ENCODE data around the gene ALKBH4. TPM values are rescaled to one million over a fixed set of nuclear protein-coding genes. Genes with fewer than 3 reads are reported as not detected.

Gene ALKBH4
- total RNA-seq, 5 donors from 2014 or later (not counting 1 experiment from before 2014, with no cell fraction given): 5.6 to 13.5 (median 12.2) TPM

- Mint-ChIP-seq H3K4me1 (peaks cover 65 to 79% (median 69%) of the 10 kb centered on the region in 3 donors), H3K27ac (peak overlapping the region; percentile 99 to 100), H3K27me3 (no peaks in the 10 kb centered on the region), H3K36me3 (peaks cover 22% of the 10 kb centered on the region), H3K9me3 (no peaks in the 10 kb centered on the region), H3K4me3 (peak overlapping the region in 1 of 3 donors; percentile 74)
- Histone ChIP-seq H3K9me3 (no peaks in the 10 kb centered on the region), H3K4me3 (ENCODE audit: control insufficient read depth in 1 of 2, extremely low read depth in 1 of 2, low read length in 1 of 2) (no peak overlapping the region), H3K27me3 (replicated peaks in 1 of 2; ENCODE audit: control insufficient read depth in 2 of 2, extremely low read depth in 1 of 2, insufficient read depth in 2 of 2, low read length in 1 of 2) (no peaks in the 10 kb centered on the region), H3K36me3 (ENCODE audit: control insufficient read depth in 2 of 2, extremely low read depth in 1 of 2, insufficient read depth in 1 of 2, low read length in 1 of 2) (peaks cover 0 to 16% of the 10 kb centered on the region in 2 donors), H3K27ac (ENCODE audit: low read length) (peak overlapping the region; percentile 84), H3K4me1 (ENCODE audit: control insufficient read depth in 1 of 2, extremely low read depth in 1 of 2, insufficient read depth in 2 of 2, low read length in 2 of 2) (peaks cover 35 to 68% of the 10 kb centered on the region in 2 experiments)
- no peak for ATAC-seq (replicated peaks in 1 of 4)
- ChIA-PET POLR2A (no interaction called here), CTCF (interaction anchor here in 1 of 2 donors (1.3 kb wide), 1 partner anchor 31 kb away, joined by 3 read pairs; no protein-coding TSS in a partner anchor)
- no peak for DNase-seq
- 100% methylated on average over 2 of the region's 5 CpGs for WGBS (ENCODE audit: insufficient coverage)
Measured at GRCh38 chr7:102418592-102418991, 46.1 kb downstream of the ALKBH4 start.

GRCh38 chr7:102417105-102417504 is 47.6 kb downstream of the ALKBH4 start:
- Histone ChIP-seq H3K4me1 (ENCODE audit: control insufficient read depth in 1 of 2, extremely low read depth in 1 of 2, insufficient read depth in 2 of 2, low read length in 2 of 2) (peaks cover 35 to 77% of the 10 kb centered on the region in 2 experiments), H3K36me3 (ENCODE audit: control insufficient read depth in 2 of 2, extremely low read depth in 1 of 2, insufficient read depth in 1 of 2, low read length in 1 of 2) (peaks cover 0 to 20% of the 10 kb centered on the region in 2 donors), H3K27me3 (replicated peaks in 1 of 2; ENCODE audit: control insufficient read depth in 2 of 2, extremely low read depth in 1 of 2, insufficient read depth in 2 of 2, low read length in 1 of 2) (no peaks in the 10 kb centered on the region), H3K9me3 (no peaks in the 10 kb centered on the region), H3K4me3 (ENCODE audit: control insufficient read depth in 1 of 2, extremely low read depth in 1 of 2, low read length in 1 of 2) (no peak overlapping the region), H3K27ac (ENCODE audit: low read length) (peak overlapping the region; percentile 84)
- peak in 3 of 4 experiments; percentile 40 to 78 (median 42) for ATAC-seq (replicated peaks in 1 of 4)
- H3K27me3 Mint-ChIP-seq: no peaks in the 10 kb centered on the region
- no CpG with 5 or more reads among the region's 3 CpGs for WGBS (ENCODE audit: insufficient coverage)
- H3K4me1 Mint-ChIP-seq: peaks cover 69 to 83% (median 73%) of the 10 kb centered on the region in 3 donors
- ChIA-PET POLR2A (interaction anchor here (0.6 to 1.6 kb wide), 5 partner anchors 8 to 1739 kb away, joined by 3 to 8 read pairs (median 7); no protein-coding TSS in a partner anchor), CTCF (interaction anchor here (0.6 to 1.1 kb wide), 6 partner anchors 9 to 606 kb away, joined by 3 to 16 read pairs (median 4); no protein-coding TSS in a partner anchor)
- DNase-seq: peak in 18 of 35 experiments; percentile 19 to 63 (median 38)
- peak overlapping the region; percentile 99 to 100 for H3K27ac Mint-ChIP-seq
- peak overlapping the region; percentile 1 to 74 (median 52) for H3K4me3 Mint-ChIP-seq
- H3K9me3 Mint-ChIP-seq: no peaks in the 10 kb centered on the region
- peaks cover 22% of the 10 kb centered on the region for H3K36me3 Mint-ChIP-seq

- WGBS (ENCODE audit: insufficient coverage): 96% methylated on average over 4 of the region's 6 CpGs
- peaks cover 66 to 79% (median 70%) of the 10 kb centered on the region in 3 donors for H3K4me1 Mint-ChIP-seq
- peak overlapping the region; percentile 84 for H3K27ac ChIP-seq (ENCODE audit: low read length)
- H3K27me3 Mint-ChIP-seq: no peaks in the 10 kb centered on the region
- H3K27me3 ChIP-seq (replicated peaks in 1 of 2; ENCODE audit: control insufficient read depth in 2 of 2, extremely low read depth in 1 of 2, insufficient read depth in 2 of 2, low read length in 1 of 2): no peaks in the 10 kb centered on the region
- ChIA-PET POLR2A (interaction anchor here (0.9 to 2.0 kb wide), 4 partner anchors 9 to 22 kb away, joined by 3 to 7 read pairs (median 4); no protein-coding TSS in a partner anchor), CTCF (interaction anchor here in 1 of 2 donors (1.0 to 2.2 kb wide), 3 partner anchors 9 to 36 kb away, joined by 4 to 19 read pairs (median 8); no protein-coding TSS in a partner anchor)
- DNase-seq (peak in 1 of 35 experiments; percentile 39), ATAC-seq (replicated peaks in 1 of 4) (no peak)
- peak overlapping the region; percentile 99 to 100 for H3K27ac Mint-ChIP-seq
- H3K4me3 Mint-ChIP-seq: peak overlapping the region; percentile 71 to 77 (median 74)
- no peaks in the 10 kb centered on the region for H3K9me3 ChIP-seq
- H3K4me3 ChIP-seq (ENCODE audit: control insufficient read depth in 1 of 2, extremely low read depth in 1 of 2, low read length in 1 of 2): peak overlapping the region; percentile 25 to 34
- peaks cover 28% of the 10 kb centered on the region for H3K36me3 Mint-ChIP-seq
- H3K4me1 ChIP-seq (ENCODE audit: control insufficient read depth in 1 of 2, extremely low read depth in 1 of 2, insufficient read depth in 2 of 2, low read length in 2 of 2): peaks cover 35 to 73% of the 10 kb centered on the region in 2 experiments
- peaks cover 0 to 22% of the 10 kb centered on the region in 2 donors for H3K36me3 ChIP-seq (ENCODE audit: control insufficient read depth in 2 of 2, extremely low read depth in 1 of 2, insufficient read depth in 1 of 2, low read length in 1 of 2)
- no peaks in the 10 kb centered on the region for H3K9me3 Mint-ChIP-seq
Measured at GRCh38 chr7:102416406-102416805, 48.3 kb downstream of the ALKBH4 start.

- ChIA-PET CTCF (interaction anchor here (0.6 to 2.2 kb wide), 6 partner anchors 10 to 51 kb away, joined by 3 to 19 read pairs (median 6); no protein-coding TSS in a partner anchor), POLR2A (interaction anchor here (0.9 to 2.0 kb wide), 4 partner anchors 10 to 23 kb away, joined by 3 to 7 read pairs (median 4); no protein-coding TSS in a partner anchor)
- peaks cover 0 to 23% of the 10 kb centered on the region in 2 donors for H3K36me3 ChIP-seq (ENCODE audit: control insufficient read depth in 2 of 2, extremely low read depth in 1 of 2, insufficient read depth in 1 of 2, low read length in 1 of 2)
- H3K4me1 Mint-ChIP-seq: peaks cover 59 to 73% (median 65%) of the 10 kb centered on the region in 3 donors
- H3K27ac ChIP-seq (ENCODE audit: low read length): peak overlapping the region; percentile 84
- H3K9me3 Mint-ChIP-seq: no peaks in the 10 kb centered on the region
- peak overlapping the region; percentile 99 to 100 for H3K27ac Mint-ChIP-seq
- H3K4me3 ChIP-seq (ENCODE audit: control insufficient read depth in 1 of 2, extremely low read depth in 1 of 2, low read length in 1 of 2): peak overlapping the region; percentile 25 to 34
- no peaks in the 10 kb centered on the region for H3K27me3 ChIP-seq (replicated peaks in 1 of 2; ENCODE audit: control insufficient read depth in 2 of 2, extremely low read depth in 1 of 2, insufficient read depth in 2 of 2, low read length in 1 of 2)
- DNase-seq (peak in 34 of 35 experiments; percentile 40 to 76 (median 56)), ATAC-seq (replicated peaks in 1 of 4) (peak; percentile 68 to 85 (median 80))
- peak overlapping the region; percentile 71 to 77 (median 74) for H3K4me3 Mint-ChIP-seq
- peaks cover 29% of the 10 kb centered on the region for H3K36me3 Mint-ChIP-seq
- peaks cover 34 to 66% of the 10 kb centered on the region in 2 experiments for H3K4me1 ChIP-seq (ENCODE audit: control insufficient read depth in 1 of 2, extremely low read depth in 1 of 2, insufficient read depth in 2 of 2, low read length in 2 of 2)
- no peaks in the 10 kb centered on the region for H3K9me3 ChIP-seq
- WGBS (ENCODE audit: insufficient coverage): under 1% methylated on average over 12 of the region's 12 CpGs
- H3K27me3 Mint-ChIP-seq: no peaks in the 10 kb centered on the region
Measured at GRCh38 chr7:102415685-102416225, 48.9 kb downstream of the ALKBH4 start.

- Histone ChIP-seq H3K36me3 (ENCODE audit: control insufficient read depth in 2 of 2, extremely low read depth in 1 of 2, insufficient read depth in 1 of 2, low read length in 1 of 2) (peaks cover 2 to 23% of the 10 kb centered on the region in 2 donors), H3K27me3 (replicated peaks in 1 of 2; ENCODE audit: control insufficient read depth in 2 of 2, extremely low read depth in 1 of 2, insufficient read depth in 2 of 2, low read length in 1 of 2) (no peaks in the 10 kb centered on the region), H3K4me1 (ENCODE audit: control insufficient read depth in 1 of 2, extremely low read depth in 1 of 2, insufficient read depth in 2 of 2, low read length in 2 of 2) (peaks cover 27 to 52% of the 10 kb centered on the region in 2 experiments), H3K27ac (ENCODE audit: low read length) (no peak overlapping the region), H3K9me3 (no peaks in the 10 kb centered on the region), H3K4me3 (ENCODE audit: control insufficient read depth in 1 of 2, extremely low read depth in 1 of 2, low read length in 1 of 2) (no peak overlapping the region)
- peaks cover 35% of the 10 kb centered on the region for H3K36me3 Mint-ChIP-seq
- 100% methylated on average over 2 of the region's 4 CpGs for WGBS (ENCODE audit: insufficient coverage)
- ATAC-seq (replicated peaks in 1 of 4) (no peak), DNase-seq (no peak)
- no peak overlapping the region for H3K4me3 Mint-ChIP-seq
- H3K9me3 Mint-ChIP-seq: no peaks in the 10 kb centered on the region
- CTCF ChIA-PET: interaction anchor here (0.6 to 1.0 kb wide), 4 partner anchors 22 to 1122 kb away, joined by 3 to 7 read pairs (median 4); no protein-coding TSS in a partner anchor
- no peaks in the 10 kb centered on the region for H3K27me3 Mint-ChIP-seq
- H3K27ac Mint-ChIP-seq: peak overlapping the region; percentile 52 to 73
- POLR2A ChIA-PET: no interaction called here
- H3K4me1 Mint-ChIP-seq: peaks cover 42 to 59% (median 50%) of the 10 kb centered on the region in 3 donors
Measured at GRCh38 chr7:102413611-102414010, 51.1 kb downstream of the ALKBH4 start.

GRCh38 chr7:102413091-102413490 is 51.6 kb downstream of the ALKBH4 start:
- Histone ChIP-seq H3K36me3 (ENCODE audit: control insufficient read depth in 2 of 2, extremely low read depth in 1 of 2, insufficient read depth in 1 of 2, low read length in 1 of 2) (peaks cover 6 to 24% of the 10 kb centered on the region in 2 donors), H3K9me3 (no peaks in the 10 kb centered on the region), H3K27me3 (replicated peaks in 1 of 2; ENCODE audit: control insufficient read depth in 2 of 2, extremely low read depth in 1 of 2, insufficient read depth in 2 of 2, low read length in 1 of 2) (no peaks in the 10 kb centered on the region), H3K4me1 (ENCODE audit: control insufficient read depth in 1 of 2, extremely low read depth in 1 of 2, insufficient read depth in 2 of 2, low read length in 2 of 2) (peaks cover 25 to 47% of the 10 kb centered on the region in 2 experiments), H3K4me3 (ENCODE audit: control insufficient read depth in 1 of 2, extremely low read depth in 1 of 2, low read length in 1 of 2) (no peak overlapping the region), H3K27ac (ENCODE audit: low read length) (no peak overlapping the region)
- Mint-ChIP-seq H3K27me3 (no peaks in the 10 kb centered on the region), H3K4me3 (no peak overlapping the region), H3K9me3 (no peaks in the 10 kb centered on the region), H3K36me3 (peaks cover 37% of the 10 kb centered on the region), H3K4me1 (peaks cover 37 to 58% (median 45%) of the 10 kb centered on the region in 3 donors), H3K27ac (peak overlapping the region; percentile 65 to 83)
- no CpG with 5 or more reads among the region's 5 CpGs for WGBS (ENCODE audit: insufficient coverage)
- ATAC-seq (replicated peaks in 1 of 4) (no peak), DNase-seq (no peak)
- CTCF ChIA-PET: interaction anchor here (0.6 to 2.0 kb wide), 10 partner anchors 19 to 649 kb away, joined by 3 to 8 read pairs (median 3); partner anchors contain the start of genes ALKBH4 (in 2 of the 2) and LRWD1 (in 1 of the 2)
- POLR2A ChIA-PET: interaction anchor here in 1 of 2 donors (0.7 kb wide), 1 partner anchor 13 kb away, joined by 3 read pairs; no protein-coding TSS in a partner anchor
